ENCODE data around the gene GAL3ST3. TPM values are rescaled to one million over a fixed set of nuclear protein-coding genes. Genes with fewer than 3 reads are reported as not detected.

GAL3ST3 gene
- total RNA-seq, 4 donors from 2014 or later = 49.2 to 154 (median 118) TPM

DNA sequence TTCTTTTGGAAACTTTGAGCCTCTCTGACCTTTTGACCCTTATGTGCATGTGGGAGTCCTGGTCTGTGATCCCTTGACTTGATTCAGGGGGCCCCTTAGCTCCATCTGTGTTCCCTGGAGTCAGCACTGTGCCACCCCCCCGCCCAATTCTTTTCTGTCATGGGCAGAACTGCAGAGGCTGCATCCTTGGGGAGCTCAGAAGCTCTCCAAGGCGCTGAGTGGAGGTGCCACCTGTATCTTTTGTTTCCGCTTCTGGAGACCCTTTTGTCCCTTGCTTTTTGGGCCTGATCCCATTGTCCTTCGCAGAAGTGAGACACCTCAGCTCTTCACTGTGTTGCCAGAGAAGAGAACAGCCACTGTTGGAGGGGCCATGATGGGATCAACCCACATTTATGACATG lies 18.7 kb upstream of the GAL3ST3 start:
- 86 to 94% methylated on average over 4 of the region's 4 CpGs for WGBS, 2 donors
- intact Hi-C loops (cut with DNase I) = loop anchor here (5.0 kb wide), 1 partner anchor 65 kb away; no protein-coding TSS in a partner anchor
- Histone ChIP-seq H3K9me3 (no peaks in the 10 kb centered on the region), H3K4me1 (peaks cover 27 to 31% of the 10 kb centered on the region in 2 donors), H3K27ac (peak overlapping the region in 2 of 3 donors; percentile 97 to 98), H3K36me3 (peaks cover 54 to 55% of the 10 kb centered on the region in 2 donors), H3K4me3 (replicated peaks in 1 of 3) (no peak overlapping the region), H3K27me3 (no peaks in the 10 kb centered on the region)
- DNase-seq = no peak
- TF ChIP-seq CTCF (IDR thresholded peaks at IDR 0.05) = no peak
- no peak for TF ChIP-seq POLR2A (IDR thresholded peaks at IDR 0.05)

- Histone ChIP-seq H3K4me1 (peaks cover 21 to 23% of the 10 kb centered on the region in 2 donors), H3K9me3 (no peaks in the 10 kb centered on the region), H3K27me3 (no peaks in the 10 kb centered on the region), H3K36me3 (peaks cover 60 to 64% of the 10 kb centered on the region in 2 donors), H3K27ac (peak overlapping the region in 1 of 3 donors; percentile 2), H3K4me3 (replicated peaks in 1 of 3) (no peak overlapping the region)
- intact Hi-C loops (cut with DNase I) = loop anchor here (5.0 kb wide), 1 partner anchor 66 kb away; no protein-coding TSS in a partner anchor
- no peak for TF ChIP-seq CTCF (IDR thresholded peaks at IDR 0.05)
- no peak for TF ChIP-seq POLR2A (IDR thresholded peaks at IDR 0.05)
- DNase-seq = no peak
- 86 to 91% methylated on average over 3 of the region's 3 CpGs for WGBS, 2 donors
Observed at GRCh38 chr11:66066751-66067150, 17.8 kb upstream of the GAL3ST3 start.

DNA sequence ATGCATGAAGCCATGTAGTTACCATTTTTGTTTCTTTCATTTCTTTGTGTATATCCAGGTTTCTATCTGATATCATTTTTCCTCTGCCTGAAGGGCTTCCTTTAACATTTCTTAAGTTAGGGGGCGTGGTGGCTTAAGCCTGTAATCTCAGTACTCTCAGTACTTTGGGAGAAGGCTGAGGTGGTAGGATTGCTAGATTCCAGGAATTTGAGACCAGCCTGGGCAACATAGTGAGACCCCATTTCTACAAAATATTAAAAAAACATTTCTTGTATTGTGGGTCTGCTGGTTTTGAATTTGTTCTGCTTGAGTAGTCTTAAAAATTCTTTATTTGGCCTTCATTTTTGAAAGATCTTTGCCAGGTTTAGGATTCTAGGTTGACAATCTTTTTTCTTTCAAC lies 15.6 kb upstream of the GAL3ST3 start:
- TF ChIP-seq POLR2A (IDR thresholded peaks at IDR 0.05) = no peak
- no peak for TF ChIP-seq CTCF (IDR thresholded peaks at IDR 0.05)
- peaks cover 82 to 85% of the 10 kb centered on the region in 2 donors for H3K36me3 ChIP-seq
- peaks cover 12 to 19% of the 10 kb centered on the region in 2 donors for H3K4me1 ChIP-seq
- H3K9me3 ChIP-seq = no peaks in the 10 kb centered on the region
- 100% methylated on average over 1 of the region's 1 CpG for WGBS, 2 donors
- no peak for DNase-seq
- H3K27me3 ChIP-seq = no peaks in the 10 kb centered on the region
- no peak overlapping the region for H3K4me3 ChIP-seq (replicated peaks in 1 of 3)
- no peak overlapping the region for H3K27ac ChIP-seq
- intact Hi-C loops (cut with DNase I) = no loop called here

DNA sequence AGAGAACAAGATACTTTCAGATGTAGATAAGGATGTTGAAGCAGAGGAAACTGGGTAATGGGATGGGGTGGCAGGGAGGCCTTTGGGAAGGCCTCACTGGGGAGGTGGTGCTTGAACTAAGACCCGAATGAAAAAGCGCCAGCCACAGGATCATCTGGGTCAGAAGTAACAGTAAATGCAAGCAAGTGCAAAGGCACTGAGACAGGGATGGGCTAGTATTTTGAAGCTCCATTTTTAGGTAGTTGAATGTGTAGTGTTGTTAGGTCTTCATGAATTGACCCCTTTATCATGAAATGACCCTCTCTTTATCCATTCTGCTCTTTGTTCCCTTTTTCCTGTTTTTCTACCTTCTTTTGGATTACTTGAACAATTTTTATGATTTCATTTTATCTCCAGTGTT lies 14.9 kb upstream of the GAL3ST3 start:
- H3K27me3 ChIP-seq = no peaks in the 10 kb centered on the region
- H3K36me3 ChIP-seq = peaks cover 88 to 90% of the 10 kb centered on the region in 2 donors
- 93 to 97% methylated on average over 2 of the region's 2 CpGs for WGBS, 2 donors
- no peak overlapping the region for H3K27ac ChIP-seq
- H3K4me3 ChIP-seq (replicated peaks in 1 of 3) = no peak overlapping the region
- H3K9me3 ChIP-seq = no peaks in the 10 kb centered on the region
- DNase-seq = no peak
- peaks cover 6 to 12% of the 10 kb centered on the region in 2 donors for H3K4me1 ChIP-seq
- TF ChIP-seq POLR2A (IDR thresholded peaks at IDR 0.05) (no peak), CTCF (IDR thresholded peaks at IDR 0.05) (no peak)
- intact Hi-C loops (cut with DNase I) = no loop called here

DNA sequence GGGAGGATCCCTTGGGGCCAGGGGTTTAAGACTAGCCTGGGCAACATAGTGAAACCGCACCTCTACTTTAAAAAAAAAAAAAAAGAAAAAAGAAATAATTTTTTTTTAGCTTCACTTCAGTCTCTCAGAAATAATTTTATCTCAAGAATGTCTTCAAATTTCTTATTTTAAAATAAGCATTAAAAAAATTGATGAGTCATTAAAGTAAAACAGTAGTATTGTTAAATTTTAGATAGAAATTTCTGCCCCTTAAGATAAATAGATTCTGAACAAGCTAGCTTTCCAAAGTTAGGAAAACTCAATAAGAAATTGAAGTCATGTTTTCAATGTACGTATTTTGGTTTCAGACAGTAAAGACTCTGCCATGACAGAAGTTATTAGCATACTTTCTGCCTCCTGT lies 13.4 kb upstream of the GAL3ST3 start:
- WGBS, 2 donors = 91 to 97% methylated on average over 2 of the region's 2 CpGs
- Histone ChIP-seq H3K4me1 (no peaks in the 10 kb centered on the region), H3K27ac (no peak overlapping the region), H3K9me3 (no peaks in the 10 kb centered on the region), H3K4me3 (replicated peaks in 1 of 3) (no peak overlapping the region), H3K27me3 (no peaks in the 10 kb centered on the region), H3K36me3 (peaks cover 90 to 92% of the 10 kb centered on the region in 2 donors)
- DNase-seq = no peak
- intact Hi-C loops (cut with DNase I) = no loop called here
- TF ChIP-seq POLR2A (IDR thresholded peaks at IDR 0.05) = no peak
- no peak for TF ChIP-seq CTCF (IDR thresholded peaks at IDR 0.05)

Measured in thyroid gland (tissue), 4 donors.